K562 (cell line): ENCODE measurements around the gene SYS1. TPM values are rescaled to one million over a fixed set of nuclear protein-coding genes. Genes with fewer than 3 reads are reported as not detected.
A peak's percentile ranks its signal among the peaks of the same experiment; 100 is the strongest.

Experiments used
- FOSL1 ChIP-seq: fragments of 200-800 bp; sonication (Bioruptor generic); conservative IDR thresholded peaks from 2 replicates; pipeline ENCODE4 v1.6.1; 2016; ENCODE audit warnings: missing genetic modification characterization, missing compliant biosample characterization
- GATAD2B ChIP-seq: fragments of 450-650 bp; IDR thresholded peaks from 2 replicates; pipeline ENCODE4 v1.6.1; 2017; ENCODE audit warnings: mild to moderate bottlenecking, borderline replicate concordance
- GTF2E2 ChIP-seq: fragments of 200-800 bp; sonication (Bioruptor generic); IDR thresholded peaks from 2 replicates; pipeline ENCODE4 v1.6.1; 2016; ENCODE audit warnings: missing genetic modification characterization, missing compliant biosample characterization
- HDAC2 ChIP-seq: fragments of 450-650 bp; IDR thresholded peaks from 2 replicates; pipeline ENCODE4 v1.6.1; 2016; ENCODE audit warnings: mild to moderate bottlenecking
- NCOA4 ChIP-seq: fragments of 450-650 bp; IDR thresholded peaks from 2 replicates; pipeline ENCODE4 v1.6.1; 2018; ENCODE audit warnings: mild to moderate bottlenecking; ENCODE audit not compliant: partially characterized antibody
- NCOA6 ChIP-seq: fragments of 450-650 bp; IDR thresholded peaks from 2 replicates; pipeline ENCODE4 v1.6.1; 2017; ENCODE audit warnings: mild to moderate bottlenecking
- NFE2 ChIP-seq: IDR thresholded peaks from 2 replicates; pipeline ENCODE4 v1.6.1; 2014; ENCODE audit warnings: antibody characterized with exemption, low read depth
- NFIC ChIP-seq: fragments of 450-650 bp; IDR thresholded peaks from 2 replicates; pipeline ENCODE4 v1.6.1; 2017; ENCODE audit warnings: mild to moderate bottlenecking, inconsistent platforms
- NRF1 ChIP-seq, 2 experiments: fragments of 450-650 bp; IDR thresholded peaks in 1 of 2; conservative IDR thresholded peaks in 1 of 2; 2 replicates each; pipeline ENCODE4 v1.6.1; 2014; ENCODE audit warnings: mild to moderate bottlenecking in 2 of 2
- PCBP1 ChIP-seq: fragments of 200-400 bp; formaldehyde crosslinking; IDR thresholded peaks from 2 replicates; pipeline ENCODE4 v1.6.1; 2018; ENCODE audit warnings: mild to moderate bottlenecking, low read depth, low read length; ENCODE audit not compliant: poor library complexity, severe bottlenecking
- SIRT6 ChIP-seq: IDR thresholded peaks from one replicate; pipeline ENCODE4 v1.6.1; 2012; ENCODE audit warnings: low read depth, mild to moderate bottlenecking, control low read depth, inconsistent platforms, low read length, moderate library complexity
- TGIF2 ChIP-seq: sonication (generic); formaldehyde crosslinking; IDR thresholded peaks from 2 replicates; pipeline ENCODE4 v1.8.1; 2022; ENCODE audit warnings: mild to moderate bottlenecking, missing genetic modification reagents, moderate library complexity
- ZNF551 ChIP-seq: fragments of 250-450 bp; sonication (Bioruptor Pico); IDR thresholded peaks from 2 replicates; pipeline ENCODE4 v1.5.0; 2021; ENCODE audit warnings: mild to moderate bottlenecking, moderate library complexity
- polyA plus RNA-seq, 8 experiments: library from polyadenylated mRNA; depleted of rRNA in 4 of 8; stranded (reverse) in 5 of 8; unstranded in 3 of 8; fragments of >200 nt; fragmentation: Nextera tagmentation in 2 of 8; fragmentation: Illumina TruSeq in 1 of 8; extraction: Ambion mirVana in 2 of 8; extraction: Trizol in 1 of 8; gene quantifications; 2 replicates each; pipeline versions ENCODE4 v1.2.1 to v1.2.3, GENCODE V29; 2011 to 2014; ENCODE audit warnings: inconsistent platforms in 1 of 8, missing spikeins in 1 of 8
- total RNA-seq, 7 experiments: library from RNA; depleted of rRNA in 6 of 7; stranded (reverse); fragments of >200 nt in 6 of 7; fragmentation: Illumina TruSeq in 2 of 7; extraction: Trizol in 2 of 7; gene quantifications; 2 replicates each; pipeline versions ENCODE4 v1.2.1 to v1.2.3, GENCODE V29; 2011 to 2021; ENCODE audit warnings: low replicate concordance in 1 of 7
- TF ChIP-seq, protein P1 (sequence below), 3 experiments: fragments of 200-800 bp in 1 of 3; fragments of 250-450 bp in 1 of 3; fragments of 450-650 bp in 1 of 3; sonication (Bioruptor Pico) in 1 of 3; sonication (Bioruptor generic) in 1 of 3; formaldehyde crosslinking in 1 of 3; IDR thresholded peaks; 2 replicates each; pipeline versions ENCODE4 v1.6.1 to v1.8.0; 2016 to 2022; ENCODE audit warnings: mild to moderate bottlenecking in 2 of 3, missing genetic modification characterization in 2 of 3, missing compliant biosample characterization in 1 of 3, moderate library complexity in 1 of 3
- TF ChIP-seq, protein P2 (sequence below): sonication (generic); formaldehyde crosslinking; IDR thresholded peaks from 2 replicates; pipeline ENCODE4 v1.8.0; 2023; ENCODE audit warnings: missing genetic modification reagents, mild to moderate bottlenecking, borderline replicate concordance
- TF ChIP-seq, protein P3 (sequence below), 3 experiments: fragments of 200-800 bp in 1 of 3; sonication (Bioruptor generic) in 1 of 3; sonication (generic) in 1 of 3; formaldehyde crosslinking in 1 of 3; IDR thresholded peaks; 2 replicates each; pipeline versions ENCODE4 v1.6.1 to v1.8.0; 2016 to 2022; ENCODE audit warnings: mild to moderate bottlenecking in 2 of 3, missing compliant biosample characterization in 2 of 3, missing genetic modification characterization in 2 of 3, missing genetic modification reagents in 1 of 3

The SYS1 gene
- total and polyA plus RNA-seq, 9 of the 15 experiments (the other 6 are each of a cell fraction or from before 2014, with no cell fraction given): 11.1 to 25.2 (median 17.5) TPM

- TF ChIP-seq, protein P1, sequence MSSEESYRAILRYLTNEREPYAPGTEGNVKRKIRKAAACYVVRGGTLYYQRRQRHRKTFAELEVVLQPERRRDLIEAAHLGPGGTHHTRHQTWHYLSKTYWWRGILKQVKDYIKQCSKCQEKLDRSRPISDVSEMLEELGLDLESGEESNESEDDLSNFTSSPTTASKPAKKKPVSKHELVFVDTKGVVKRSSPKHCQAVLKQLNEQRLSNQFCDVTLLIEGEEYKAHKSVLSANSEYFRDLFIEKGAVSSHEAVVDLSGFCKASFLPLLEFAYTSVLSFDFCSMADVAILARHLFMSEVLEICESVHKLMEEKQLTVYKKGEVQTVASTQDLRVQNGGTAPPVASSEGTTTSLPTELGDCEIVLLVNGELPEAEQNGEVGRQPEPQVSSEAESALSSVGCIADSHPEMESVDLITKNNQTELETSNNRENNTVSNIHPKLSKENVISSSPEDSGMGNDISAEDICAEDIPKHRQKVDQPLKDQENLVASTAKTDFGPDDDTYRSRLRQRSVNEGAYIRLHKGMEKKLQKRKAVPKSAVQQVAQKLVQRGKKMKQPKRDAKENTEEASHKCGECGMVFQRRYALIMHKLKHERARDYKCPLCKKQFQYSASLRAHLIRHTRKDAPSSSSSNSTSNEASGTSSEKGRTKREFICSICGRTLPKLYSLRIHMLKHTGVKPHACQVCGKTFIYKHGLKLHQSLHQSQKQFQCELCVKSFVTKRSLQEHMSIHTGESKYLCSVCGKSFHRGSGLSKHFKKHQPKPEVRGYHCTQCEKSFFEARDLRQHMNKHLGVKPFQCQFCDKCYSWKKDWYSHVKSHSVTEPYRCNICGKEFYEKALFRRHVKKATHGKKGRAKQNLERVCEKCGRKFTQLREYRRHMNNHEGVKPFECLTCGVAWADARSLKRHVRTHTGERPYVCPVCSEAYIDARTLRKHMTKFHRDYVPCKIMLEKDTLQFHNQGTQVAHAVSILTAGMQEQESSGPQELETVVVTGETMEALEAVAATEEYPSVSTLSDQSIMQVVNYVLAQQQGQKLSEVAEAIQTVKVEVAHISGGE (CRISPR knock-in tag; IDR thresholded peaks at IDR 0.05): peak; percentile 24 to 92 (median 67); a peak in 4 of 6 replicates
- TF ChIP-seq GTF2E2 (tag): peak; percentile 80
- 0 out of 2 replicates have a peak, but pooled peaks have one; percentile 12 for TF ChIP-seq NCOA6
- no peak for TF ChIP-seq NCOA4
- peak; percentile 40; the same call in 1 of the 2 replicates for TF ChIP-seq FOSL1 (tag)
- TF ChIP-seq TGIF2 (CRISPR knock-in tag): no peak
- TF ChIP-seq GATAD2B: peak; percentile 83
- TF ChIP-seq NFIC: peak; percentile 15; the same call in 1 of the 2 replicates
- 0 out of 2 replicates have a peak, but pooled peaks have one; percentile 10 for TF ChIP-seq HDAC2
- TF ChIP-seq SIRT6: no peak
- no peak for TF ChIP-seq ZNF551 (CRISPR knock-in tag)
- TF ChIP-seq, protein P2, sequence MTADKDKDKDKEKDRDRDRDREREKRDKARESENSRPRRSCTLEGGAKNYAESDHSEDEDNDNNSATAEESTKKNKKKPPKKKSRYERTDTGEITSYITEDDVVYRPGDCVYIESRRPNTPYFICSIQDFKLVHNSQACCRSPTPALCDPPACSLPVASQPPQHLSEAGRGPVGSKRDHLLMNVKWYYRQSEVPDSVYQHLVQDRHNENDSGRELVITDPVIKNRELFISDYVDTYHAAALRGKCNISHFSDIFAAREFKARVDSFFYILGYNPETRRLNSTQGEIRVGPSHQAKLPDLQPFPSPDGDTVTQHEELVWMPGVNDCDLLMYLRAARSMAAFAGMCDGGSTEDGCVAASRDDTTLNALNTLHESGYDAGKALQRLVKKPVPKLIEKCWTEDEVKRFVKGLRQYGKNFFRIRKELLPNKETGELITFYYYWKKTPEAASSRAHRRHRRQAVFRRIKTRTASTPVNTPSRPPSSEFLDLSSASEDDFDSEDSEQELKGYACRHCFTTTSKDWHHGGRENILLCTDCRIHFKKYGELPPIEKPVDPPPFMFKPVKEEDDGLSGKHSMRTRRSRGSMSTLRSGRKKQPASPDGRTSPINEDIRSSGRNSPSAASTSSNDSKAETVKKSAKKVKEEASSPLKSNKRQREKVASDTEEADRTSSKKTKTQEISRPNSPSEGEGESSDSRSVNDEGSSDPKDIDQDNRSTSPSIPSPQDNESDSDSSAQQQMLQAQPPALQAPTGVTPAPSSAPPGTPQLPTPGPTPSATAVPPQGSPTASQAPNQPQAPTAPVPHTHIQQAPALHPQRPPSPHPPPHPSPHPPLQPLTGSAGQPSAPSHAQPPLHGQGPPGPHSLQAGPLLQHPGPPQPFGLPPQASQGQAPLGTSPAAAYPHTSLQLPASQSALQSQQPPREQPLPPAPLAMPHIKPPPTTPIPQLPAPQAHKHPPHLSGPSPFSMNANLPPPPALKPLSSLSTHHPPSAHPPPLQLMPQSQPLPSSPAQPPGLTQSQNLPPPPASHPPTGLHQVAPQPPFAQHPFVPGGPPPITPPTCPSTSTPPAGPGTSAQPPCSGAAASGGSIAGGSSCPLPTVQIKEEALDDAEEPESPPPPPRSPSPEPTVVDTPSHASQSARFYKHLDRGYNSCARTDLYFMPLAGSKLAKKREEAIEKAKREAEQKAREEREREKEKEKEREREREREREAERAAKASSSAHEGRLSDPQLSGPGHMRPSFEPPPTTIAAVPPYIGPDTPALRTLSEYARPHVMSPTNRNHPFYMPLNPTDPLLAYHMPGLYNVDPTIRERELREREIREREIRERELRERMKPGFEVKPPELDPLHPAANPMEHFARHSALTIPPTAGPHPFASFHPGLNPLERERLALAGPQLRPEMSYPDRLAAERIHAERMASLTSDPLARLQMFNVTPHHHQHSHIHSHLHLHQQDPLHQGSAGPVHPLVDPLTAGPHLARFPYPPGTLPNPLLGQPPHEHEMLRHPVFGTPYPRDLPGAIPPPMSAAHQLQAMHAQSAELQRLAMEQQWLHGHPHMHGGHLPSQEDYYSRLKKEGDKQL (CRISPR knock-in tag): peak; percentile 80; the same call in 1 of the 2 replicates
- peak; percentile 77 to 81 for TF ChIP-seq NRF1 (conservative IDR thresholded peaks at IDR 0.05 in 1 of 2, IDR thresholded peaks at IDR 0.05 in 1 of 2)
- TF ChIP-seq, protein P3, sequence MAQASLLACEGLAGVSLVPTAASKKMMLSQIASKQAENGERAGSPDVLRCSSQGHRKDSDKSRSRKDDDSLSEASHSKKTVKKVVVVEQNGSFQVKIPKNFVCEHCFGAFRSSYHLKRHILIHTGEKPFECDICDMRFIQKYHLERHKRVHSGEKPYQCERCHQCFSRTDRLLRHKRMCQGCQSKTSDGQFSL (CRISPR knock-in tag; IDR thresholded peaks at IDR 0.05): peak; percentile 45
- TF ChIP-seq, protein P3 (tag; IDR thresholded peaks at IDR 0.05): no peak
- no peak for TF ChIP-seq NFE2
- peak; percentile 83 for TF ChIP-seq PCBP1
Measured at GRCh38 chr20:45406260-45407066, 43.5 kb downstream of the SYS1 start (continued).
